AG04449 (cell line): ENCODE results near the gene SDR42E2.
A peak's percentile ranks its signal among the peaks of the same experiment; 100 is the strongest.

Experiments used
- CTCF ChIA-PET: fragments of 350-600 bp; formaldehyde crosslinking; extraction: SDS; loops from one replicate; lab custom pipeline; 2021; ENCODE audit warnings: antibody characterized with exemption; lab: Yijun Ruan, JAX
- POLR2A ChIA-PET: fragments of 400-600, 350-600 bp; formaldehyde crosslinking; extraction: SDS; loops from one replicate; lab custom pipeline; 2020; ENCODE audit warnings: antibody characterized with exemption, inconsistent platforms; lab: Yijun Ruan, JAX
- DNase-seq: peaks from one replicate; pipeline ENCODE4 v3.0.0-alpha.2; 2010; ENCODE audit warnings: low read depth, low spot score
- H3K4me3 ChIP-seq: 2 replicates; pipeline ENCODE4 v1.5.1; 2011; ENCODE audit warnings: low read depth, mild to moderate bottlenecking, control low read depth, low read length
- TF ChIP-seq, protein P1 (sequence below): IDR thresholded peaks from one replicate; pipeline ENCODE4 v1.5.1; 2011; ENCODE audit warnings: mild to moderate bottlenecking, moderate library complexity, low read length, control low read depth, inconsistent platforms; ENCODE audit not compliant: insufficient read depth; ENCODE audit errors: missing control alignments

SDR42E2 gene

DNA sequence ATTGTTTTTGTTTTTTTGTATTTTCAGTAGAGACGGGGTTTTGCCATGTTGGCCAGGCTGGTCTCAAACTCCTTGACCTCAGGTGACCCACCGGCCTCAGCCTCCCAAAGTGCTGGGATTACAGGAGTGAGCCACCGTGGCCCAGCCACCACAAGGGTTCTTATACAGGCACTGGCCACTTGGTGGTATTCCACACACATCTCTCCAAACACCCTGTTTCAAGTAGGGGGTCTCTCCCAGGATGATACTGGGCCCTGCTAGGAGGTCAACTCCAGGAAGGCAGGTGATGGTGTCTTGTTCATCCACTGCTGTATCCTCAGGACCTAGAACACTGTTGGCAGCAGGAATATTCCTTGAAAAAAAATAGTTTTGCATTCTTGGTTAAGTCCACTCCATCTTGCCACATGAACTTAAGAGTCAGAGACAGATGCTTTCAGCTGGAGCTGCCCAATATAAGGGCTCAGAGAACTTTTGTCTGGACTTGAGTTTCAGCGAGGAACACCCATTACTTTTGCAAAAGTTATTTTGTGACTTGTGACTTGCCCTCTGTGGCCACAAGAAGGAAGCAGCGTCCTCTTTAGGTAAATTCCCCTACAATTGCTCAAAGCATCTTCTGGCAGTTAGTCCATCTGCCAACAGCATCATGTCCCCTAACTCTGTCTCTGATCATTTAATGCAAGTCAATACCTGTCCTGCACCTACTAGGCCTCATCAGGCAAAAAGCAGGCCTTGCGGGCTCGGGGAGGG, 36.4 kb downstream of the SDR42E2 start:
- no peak for DNase-seq
- no peak overlapping the region for H3K4me3 ChIP-seq
- POLR2A ChIA-PET: interaction anchor here (1.4 kb wide), 1 partner anchor 99 kb away, joined by 4 read pairs; no protein-coding TSS in a partner anchor
- TF ChIP-seq, protein P1, sequence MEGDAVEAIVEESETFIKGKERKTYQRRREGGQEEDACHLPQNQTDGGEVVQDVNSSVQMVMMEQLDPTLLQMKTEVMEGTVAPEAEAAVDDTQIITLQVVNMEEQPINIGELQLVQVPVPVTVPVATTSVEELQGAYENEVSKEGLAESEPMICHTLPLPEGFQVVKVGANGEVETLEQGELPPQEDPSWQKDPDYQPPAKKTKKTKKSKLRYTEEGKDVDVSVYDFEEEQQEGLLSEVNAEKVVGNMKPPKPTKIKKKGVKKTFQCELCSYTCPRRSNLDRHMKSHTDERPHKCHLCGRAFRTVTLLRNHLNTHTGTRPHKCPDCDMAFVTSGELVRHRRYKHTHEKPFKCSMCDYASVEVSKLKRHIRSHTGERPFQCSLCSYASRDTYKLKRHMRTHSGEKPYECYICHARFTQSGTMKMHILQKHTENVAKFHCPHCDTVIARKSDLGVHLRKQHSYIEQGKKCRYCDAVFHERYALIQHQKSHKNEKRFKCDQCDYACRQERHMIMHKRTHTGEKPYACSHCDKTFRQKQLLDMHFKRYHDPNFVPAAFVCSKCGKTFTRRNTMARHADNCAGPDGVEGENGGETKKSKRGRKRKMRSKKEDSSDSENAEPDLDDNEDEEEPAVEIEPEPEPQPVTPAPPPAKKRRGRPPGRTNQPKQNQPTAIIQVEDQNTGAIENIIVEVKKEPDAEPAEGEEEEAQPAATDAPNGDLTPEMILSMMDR: no peak
- CTCF ChIA-PET: interaction anchor here (0.8 to 12.2 kb wide), 5 partner anchors 9 to 102 kb away, joined by 3 to 200 read pairs (median 3); partner anchors contain the start of gene POLR3E

DNA sequence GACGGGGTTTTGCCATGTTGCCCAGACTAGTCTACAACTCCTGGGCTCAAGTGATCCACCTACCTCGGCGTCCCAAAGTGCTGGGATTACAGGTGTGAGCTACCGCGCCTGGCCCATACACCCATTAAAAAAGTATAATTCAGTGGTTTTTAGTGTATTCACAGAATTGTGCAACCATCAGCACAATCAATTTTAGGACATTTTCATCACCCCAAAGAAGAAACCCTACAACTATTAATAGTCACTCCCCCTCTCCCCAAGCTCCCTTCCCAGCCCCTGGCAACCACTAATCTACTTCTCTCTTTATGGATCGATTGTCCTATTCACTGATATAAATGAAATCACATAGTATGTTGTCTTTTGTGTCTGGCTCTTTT, 39.9 kb downstream of the SDR42E2 start:
- TF ChIP-seq, protein P1: no peak
- CTCF ChIA-PET: interaction anchor here (1.5 to 12.2 kb wide), 2 partner anchors 10 to 98 kb away, joined by 3 to 200 read pairs; partner anchors contain the start of gene POLR3E
- H3K4me3 ChIP-seq: no peak overlapping the region
- POLR2A ChIA-PET: no interaction called here
- no peak for DNase-seq

DNA sequence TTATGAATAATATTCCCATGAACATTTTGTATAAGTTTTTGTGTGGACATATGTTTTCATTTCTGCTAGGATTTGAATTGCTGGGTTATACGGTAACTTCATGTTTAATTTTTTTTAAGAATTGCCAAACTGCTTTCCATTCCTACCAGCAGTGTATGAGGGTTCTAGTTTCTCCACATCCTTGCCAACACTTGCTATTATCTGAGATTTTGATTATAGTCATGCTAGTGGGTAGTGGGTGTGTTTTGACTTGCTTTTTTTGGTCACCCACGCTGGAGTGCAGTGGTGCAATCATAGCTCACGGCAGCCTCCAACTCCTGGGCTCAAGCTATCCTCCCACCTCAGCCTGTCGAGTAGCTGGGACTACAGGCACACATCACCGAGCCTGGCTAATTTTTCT, 40.8 kb downstream of the SDR42E2 start:
- H3K4me3 ChIP-seq: no peak overlapping the region
- DNase-seq: no peak
- TF ChIP-seq, protein P1: no peak
- ChIA-PET POLR2A (no interaction called here), CTCF (interaction anchor here (9.4 kb wide), 1 partner anchor 96 kb away, joined by 110 read pairs; the partner anchor contains the start of gene POLR3E)

DNA sequence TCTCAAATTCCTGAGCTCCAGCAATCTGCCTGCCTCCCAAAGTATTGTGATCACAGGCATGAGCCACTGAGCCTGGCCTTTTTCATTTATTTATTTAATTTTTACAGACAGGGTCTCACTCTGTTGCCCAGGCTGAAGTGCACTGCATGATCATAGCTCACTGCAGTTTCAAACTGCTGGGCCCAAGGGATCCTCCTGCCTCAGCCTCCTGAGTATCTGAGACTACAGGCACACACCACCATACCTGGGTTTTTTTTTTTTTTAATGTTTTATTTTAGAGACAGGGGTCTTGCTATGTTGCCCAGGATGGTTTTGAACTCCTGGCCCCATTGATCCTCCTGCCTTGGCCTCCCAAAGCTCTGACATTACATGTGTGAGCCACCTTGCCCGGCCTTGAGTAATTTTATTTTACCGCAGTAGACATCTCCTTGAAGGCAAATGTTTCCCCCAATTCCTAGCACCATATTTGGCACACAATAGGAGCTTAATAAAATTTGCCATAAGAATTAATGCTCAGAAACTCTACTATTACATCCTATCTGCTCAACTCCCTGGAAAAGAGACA, 41.9 kb downstream of the SDR42E2 start:
- ChIA-PET POLR2A (no interaction called here), CTCF (interaction anchor here (1.2 to 9.4 kb wide), 6 partner anchors 9 to 95 kb away, joined by 3 to 110 read pairs (median 6); partner anchors contain the start of gene POLR3E)

GRCh38 chr16:22205577-22206012, 43.3 kb downstream of the SDR42E2 start:
- no peak for DNase-seq
- TF ChIP-seq, protein P1: no peak
- POLR2A ChIA-PET: interaction anchor here (1.1 kb wide), 1 partner anchor 10 kb away, joined by 5 read pairs; no protein-coding TSS in a partner anchor
- peak overlapping the region; percentile 81 for H3K4me3 ChIP-seq
- CTCF ChIA-PET: interaction anchor here (1.0 to 9.4 kb wide), 7 partner anchors 11 to 93 kb away, joined by 3 to 110 read pairs (median 4); partner anchors contain the start of gene POLR3E

More for the DNA sequence above, 41.9 kb downstream of the SDR42E2 start:
- no peak overlapping the region for H3K4me3 ChIP-seq
- TF ChIP-seq, protein P1: no peak
- no peak for DNase-seq
